Measurements from ENCODE around the gene C12orf42.
"Not testable (repeated sequence)": the region's sequence is repeated elsewhere in the genome, so short reads cannot be mapped to it uniquely, and the experiment has no call there.

The C12orf42 gene

GRCh38 chr12:103494734-103495468 lies 867 bp downstream of the C12orf42 start:
- DNase-seq (ENCODE audit: low spot score), result no peak

DNA sequence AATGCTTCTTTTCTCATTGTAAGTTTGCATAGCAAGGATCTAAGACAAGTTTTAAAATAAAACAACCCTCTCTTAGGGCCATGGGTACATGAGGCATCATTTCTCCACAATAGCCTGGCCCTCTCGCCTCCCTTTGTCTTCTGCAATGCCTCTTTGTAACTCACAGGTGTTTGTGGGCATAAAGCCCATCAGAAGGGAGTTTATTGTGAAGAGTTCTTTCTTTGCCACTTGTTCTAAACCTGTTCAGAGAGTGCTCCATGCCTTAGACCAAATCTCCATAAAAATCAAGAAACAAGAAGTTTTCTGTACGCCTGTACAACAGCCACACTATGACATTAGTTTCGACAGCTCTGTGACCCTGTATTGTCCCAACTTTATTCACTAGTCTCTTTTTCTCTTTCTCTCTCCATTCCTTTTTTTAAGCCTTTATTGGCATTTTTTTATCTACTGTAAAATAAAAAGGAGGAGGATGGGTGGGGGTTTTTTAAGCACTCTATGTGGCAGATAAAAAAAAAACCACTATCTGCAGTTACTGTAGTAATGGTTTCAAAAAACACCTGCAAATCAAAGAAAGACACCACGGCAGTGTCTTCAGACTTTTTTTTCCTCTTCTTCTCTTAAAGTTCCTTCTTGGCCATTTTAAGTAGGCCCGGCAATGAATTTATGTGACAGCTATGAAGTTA lies 1.6 kb downstream of the C12orf42 start:
- DNase-seq (ENCODE audit: low spot score), result no peak

- DNase-seq (ENCODE audit: low spot score), result no peak
Measured at GRCh38 chr12:103493199-103493598, 2.6 kb downstream of the C12orf42 start.

DNA sequence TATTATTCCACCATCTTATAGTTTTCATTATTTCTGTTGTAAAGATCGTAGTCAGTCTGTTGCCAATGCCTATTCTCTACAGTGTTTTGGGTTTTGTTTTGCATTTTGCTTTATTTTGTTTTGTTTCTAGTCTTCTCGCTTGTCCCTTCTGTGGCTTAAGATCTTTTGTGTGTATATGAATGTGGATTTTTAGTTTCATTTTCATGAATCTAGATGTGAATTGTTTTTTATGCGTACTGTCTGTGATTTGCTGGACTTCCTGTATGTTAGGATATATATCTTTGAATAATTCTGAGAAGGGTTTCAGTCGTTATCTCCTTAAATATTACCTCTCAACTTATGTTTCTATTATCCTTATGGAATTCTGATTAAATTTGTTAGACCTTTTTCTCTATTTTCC lies 13.4 kb downstream of the C12orf42 start:
- no peak for DNase-seq (ENCODE audit: low spot score)

DNA sequence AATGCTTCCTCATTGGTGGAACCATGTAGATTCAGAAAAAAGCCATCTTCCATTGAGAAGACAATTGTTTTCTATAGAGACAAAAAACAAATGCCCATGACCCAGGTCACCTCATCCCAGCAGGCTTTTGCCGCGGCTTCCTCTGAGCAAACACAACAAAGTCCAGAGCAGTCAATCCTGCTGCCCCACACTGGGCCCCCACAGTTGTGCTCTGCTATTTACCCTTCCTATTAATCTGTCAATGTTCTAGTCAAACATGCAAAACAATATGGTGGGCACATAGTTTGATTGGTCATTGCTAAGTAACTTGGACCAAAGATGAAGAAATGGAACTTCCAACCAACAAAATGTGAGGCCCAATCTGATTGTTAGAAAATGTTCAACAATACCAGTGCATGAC lies 20.7 kb downstream of the C12orf42 start:
- no peak for DNase-seq (ENCODE audit: low spot score)

DNA sequence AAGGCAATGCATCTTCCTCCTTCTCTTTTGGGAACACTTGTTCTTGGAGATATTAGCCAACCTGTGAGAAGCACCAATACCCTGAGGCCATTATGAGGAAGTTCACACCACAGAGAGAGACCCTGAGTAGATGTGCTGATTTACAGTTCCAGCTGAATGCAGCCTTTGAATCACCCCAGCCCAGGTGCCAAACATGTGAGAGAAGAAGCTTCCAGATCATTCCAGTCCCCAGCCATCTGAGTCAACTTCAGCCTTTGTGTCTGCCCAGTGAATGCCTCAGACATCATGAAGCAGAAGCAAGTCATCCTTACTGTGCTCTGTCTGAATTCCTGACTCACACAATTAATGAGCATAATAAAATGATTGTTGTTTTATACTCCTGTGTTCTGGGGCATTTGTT lies 25.1 kb downstream of the C12orf42 start:
- no peak for DNase-seq (ENCODE audit: low spot score)

- no peak for DNase-seq (ENCODE audit: low spot score)
Measured at GRCh38 chr12:103469719-103470118, 26.0 kb downstream of the C12orf42 start.

GRCh38 chr12:103468837-103469236 lies 26.9 kb downstream of the C12orf42 start:
- no peak for DNase-seq (ENCODE audit: low spot score)

DNA sequence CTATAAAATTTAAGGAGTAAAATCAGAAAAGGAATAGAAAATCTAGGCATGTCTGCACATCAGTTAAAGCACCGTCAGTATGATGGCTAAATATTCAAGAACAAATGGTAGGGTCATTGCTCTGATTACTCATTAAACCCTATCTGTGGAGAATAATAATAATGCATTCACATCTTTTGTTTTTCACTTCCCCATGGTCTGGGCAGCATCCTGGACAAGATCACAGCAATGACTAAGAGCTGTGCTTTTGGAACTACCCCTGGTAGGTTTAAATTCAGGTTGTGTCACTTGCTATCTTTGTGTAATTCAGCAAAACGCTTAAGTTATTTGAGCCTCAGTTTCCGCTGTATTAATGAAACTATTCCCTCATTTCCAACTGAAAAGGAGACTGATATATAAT lies 33.1 kb downstream of the C12orf42 start:
- DNase-seq (ENCODE audit: low spot score), result no peak

DNA sequence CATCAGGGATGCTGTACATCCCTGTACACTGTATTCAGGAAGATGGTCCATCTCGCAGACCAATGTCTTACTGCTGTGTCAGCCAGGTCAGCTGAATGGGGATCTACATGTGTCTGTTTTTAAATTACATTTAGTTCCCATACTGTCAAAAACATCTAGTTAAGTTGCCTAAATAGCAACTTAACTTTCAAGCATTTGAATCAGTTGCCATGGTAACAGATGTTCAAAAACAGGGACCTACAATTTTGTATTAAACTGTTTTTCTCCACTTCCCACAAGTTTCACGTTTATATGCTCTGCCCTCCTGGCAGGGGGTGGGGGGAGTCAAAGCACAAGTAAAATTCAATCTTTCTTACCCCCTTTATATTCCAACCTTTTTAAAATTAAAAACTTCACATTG lies 38.3 kb downstream of the C12orf42 start:
- DNase-seq (ENCODE audit: low spot score), result no peak

DNA sequence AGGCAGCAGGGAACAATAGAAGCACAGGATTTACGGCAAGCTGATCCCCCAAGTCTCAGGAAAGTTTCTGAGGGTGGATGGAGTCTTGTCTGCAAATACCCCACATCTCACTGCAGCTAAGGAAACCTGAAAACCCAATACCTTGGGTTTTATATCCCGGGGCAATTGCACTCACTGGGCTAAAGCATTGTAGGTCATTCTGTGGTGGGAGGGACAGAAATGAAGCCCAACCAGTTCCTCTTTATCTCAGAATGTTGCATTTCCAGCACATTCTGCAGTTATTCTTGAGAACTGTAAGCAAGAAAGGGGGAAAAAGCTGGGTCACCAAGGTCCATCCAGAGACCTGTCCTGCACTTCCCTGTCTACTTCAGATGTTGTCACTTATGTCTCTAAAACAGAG lies 39.8 kb downstream of the C12orf42 start:
- DNase-seq (ENCODE audit: low spot score), result no peak

GRCh38 chr12:103455020-103455763 lies 40.6 kb downstream of the C12orf42 start:
- DNase-seq (ENCODE audit: low spot score), result no peak

GRCh38 chr12:103444983-103445382 lies 50.8 kb downstream of the C12orf42 start:
- DNase-seq (ENCODE audit: low spot score), result no peak

- no peak for DNase-seq (ENCODE audit: low spot score)
Measured at GRCh38 chr12:103442822-103443221, 52.9 kb downstream of the C12orf42 start.

DNA sequence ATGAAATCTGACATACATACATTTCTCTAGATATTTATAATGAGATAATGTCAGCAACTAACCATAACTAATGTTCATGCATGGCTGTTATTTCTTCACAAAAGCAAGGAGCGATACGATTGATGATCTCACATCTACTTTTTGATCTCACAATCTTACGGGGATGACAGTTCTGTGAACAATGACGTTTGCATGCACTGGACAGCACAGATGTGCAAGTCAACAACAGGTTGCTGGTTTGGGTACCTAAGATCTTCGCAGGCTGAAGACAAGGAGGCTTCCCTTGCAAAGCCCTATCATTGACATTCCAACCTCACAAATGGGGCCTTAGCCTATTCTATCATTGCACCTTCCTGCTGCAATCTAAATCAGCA lies 53.6 kb downstream of the C12orf42 start:
- no peak for DNase-seq (ENCODE audit: low spot score)

DNA sequence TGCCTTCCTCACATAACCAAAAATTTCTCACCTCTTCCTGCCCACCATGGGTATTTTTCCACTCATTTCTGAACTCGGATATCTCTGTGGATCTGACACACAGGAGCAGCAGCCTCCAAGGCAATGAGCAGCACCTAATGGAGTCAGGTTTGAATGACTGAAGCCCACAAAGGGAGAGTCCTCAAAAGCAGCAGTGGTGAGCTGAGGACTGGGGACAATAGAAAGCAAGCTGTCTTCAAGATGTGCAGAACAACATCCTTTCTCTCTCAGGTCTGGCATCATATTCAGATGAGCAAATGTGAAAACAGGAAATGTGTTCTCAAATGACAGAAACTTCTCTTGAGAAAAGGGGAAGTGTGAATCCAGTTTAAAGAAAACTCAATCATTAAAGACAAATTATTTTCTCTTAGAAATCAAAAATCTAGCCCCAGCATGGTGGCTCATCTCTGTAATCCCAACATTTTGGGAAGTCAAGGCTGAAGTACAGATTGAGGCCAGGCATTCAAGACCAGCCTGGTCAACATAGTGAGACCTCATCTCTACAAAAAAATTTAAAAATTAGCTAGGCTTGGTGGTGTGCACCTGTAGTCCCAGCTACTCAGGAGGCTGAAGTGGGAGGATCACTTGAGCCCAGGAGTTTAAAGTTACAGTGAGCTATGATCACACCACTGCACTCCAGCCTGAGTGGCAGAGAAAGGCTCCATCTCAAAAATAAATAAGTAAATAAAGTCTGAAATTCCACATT lies 54.2 kb downstream of the C12orf42 start:
- no peak for DNase-seq (ENCODE audit: low spot score)

- not testable (repeated sequence) for DNase-seq (ENCODE audit: low spot score)
Measured at GRCh38 chr12:103434165-103435105, 61.3 kb downstream of the C12orf42 start.

DNA sequence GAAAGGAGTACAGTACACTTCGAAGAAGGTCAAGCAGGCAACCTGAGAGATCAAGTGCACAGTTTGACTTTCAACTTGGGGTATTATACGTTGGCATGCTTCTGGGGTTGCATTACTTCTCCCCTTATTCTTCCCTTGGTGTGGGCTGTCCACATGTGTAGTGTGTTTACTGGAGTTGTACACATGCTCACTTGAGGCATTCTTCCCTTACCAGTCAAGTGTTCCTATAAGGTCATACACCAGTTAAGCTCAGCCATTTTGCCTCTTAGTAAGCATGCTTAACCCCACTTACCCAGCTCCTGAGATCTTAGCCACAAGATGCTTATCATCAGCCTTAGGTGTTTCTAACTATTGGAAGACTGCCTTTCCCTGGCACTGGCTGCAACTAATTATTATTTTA lies 63.8 kb downstream of the C12orf42 start:
- DNase-seq (ENCODE audit: low spot score), result no peak

DNA sequence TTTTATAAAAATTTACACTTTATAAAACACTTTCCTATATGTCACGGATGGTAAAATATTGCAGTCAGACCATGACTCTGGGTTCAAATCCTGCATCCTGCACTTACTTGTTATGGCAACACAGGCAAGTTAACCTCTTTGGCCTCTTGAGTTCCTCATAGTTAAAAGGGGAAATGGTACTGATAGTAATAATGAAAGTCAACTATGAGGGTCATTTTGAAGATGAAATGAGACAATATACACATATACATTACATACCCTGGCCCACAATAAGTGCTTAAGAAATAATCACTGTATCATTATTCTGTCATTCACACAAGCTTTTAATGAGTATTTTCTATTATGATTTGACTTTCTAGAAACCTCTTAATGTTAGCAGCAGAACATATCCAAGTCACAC lies 64.4 kb downstream of the C12orf42 start:
- no peak for DNase-seq (ENCODE audit: low spot score)

GRCh38 chr12:103425674-103426073 lies 70.1 kb downstream of the C12orf42 start:
- DNase-seq (ENCODE audit: low spot score), result not testable (repeated sequence)

All from AG08395 (cell line).